HEK293T (cell line): Measurements from ENCODE around the gene CNTRL.

Experiments
- FOXM1 ChIP-seq: fragments of 450-650 bp; IDR thresholded peaks from 2 replicates; pipeline ENCODE4 v1.6.1; 2017; ENCODE audit warnings: mild to moderate bottlenecking, borderline replicate concordance
- PKNOX1 ChIP-seq: fragments of 450-650 bp; IDR thresholded peaks from 2 replicates; pipeline ENCODE4 v1.6.1; 2016
- SP1 ChIP-seq: fragments of 450-650 bp; IDR thresholded peaks from 2 replicates; pipeline ENCODE4 v1.6.1; 2017

- no peak for TF ChIP-seq FOXM1
- no peak for TF ChIP-seq PKNOX1
- TF ChIP-seq SP1, result no peak
Observed at GRCh38 chr9:121189006-121189405, 114.3 kb downstream of the CNTRL start.
